ENCODE data around the gene TRAF2. TPM values are rescaled to one million over a fixed set of nuclear protein-coding genes. Genes with fewer than 3 reads are reported as not detected.

Gene TRAF2
- total and polyA plus RNA-seq, 2 of the 13 experiments (the other 11 are each of a cell fraction or from before 2014, with no cell fraction given) = 12.4 to 13.6 TPM

DNA sequence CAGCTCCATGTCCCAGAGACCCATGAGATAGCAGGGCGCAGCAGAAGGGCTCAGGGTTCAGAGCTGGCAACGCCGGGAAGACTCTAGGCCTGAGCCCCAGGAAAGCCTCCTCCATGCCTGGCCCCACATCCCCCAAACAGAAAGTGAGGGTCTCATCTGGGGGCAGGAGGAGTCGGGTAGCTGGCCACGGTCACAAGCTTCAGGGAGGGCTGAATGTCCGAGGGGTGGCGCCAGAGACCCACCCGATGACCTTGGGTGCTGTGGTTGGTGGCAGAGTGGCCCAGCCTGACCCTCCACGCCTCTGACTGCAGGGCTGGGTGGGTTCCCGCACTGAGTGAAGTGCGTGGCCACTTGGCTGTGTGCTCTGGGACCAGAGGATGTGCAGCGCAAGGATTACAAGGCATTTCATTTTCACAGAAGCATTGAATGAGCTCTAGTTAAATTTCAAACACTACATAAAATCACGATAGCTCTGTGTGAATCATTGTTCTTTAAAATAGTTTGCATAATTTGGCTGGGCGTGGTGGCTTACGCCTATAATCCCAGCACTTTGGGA, 61.7 kb downstream of the TRAF2 start (continued):
- TF ChIP-seq ZNF430 (CRISPR knock-in tag; IDR thresholded peaks at IDR 0.05) (no peak), RFX3 (CRISPR knock-in tag; IDR thresholded peaks at IDR 0.05) (no peak), ZNF570 (CRISPR knock-in tag; IDR thresholded peaks at IDR 0.05; ENCODE audit: borderline replicate concordance) (no peak), CBX5 (CRISPR knock-in tag; IDR thresholded peaks at IDR 0.05; ENCODE audit: borderline replicate concordance) (peak; percentile 35; the same call in 1 of the 2 replicates), ZNF382 (CRISPR knock-in tag; IDR thresholded peaks at IDR 0.05; ENCODE audit: borderline replicate concordance) (no peak), GPN1 (CRISPR knock-in tag; IDR thresholded peaks at IDR 0.05; ENCODE audit: borderline replicate concordance) (no peak), SMAD3 (CRISPR knock-in tag; IDR thresholded peaks at IDR 0.05) (no peak), TGIF2 (CRISPR knock-in tag; IDR thresholded peaks at IDR 0.05) (no peak), ZNF569 (CRISPR knock-in tag; IDR thresholded peaks at IDR 0.05; ENCODE audit: borderline replicate concordance) (no peak), ZFX (CRISPR knock-in tag; IDR thresholded peaks at IDR 0.05; ENCODE audit: low read depth) (peak; percentile 54), ZSCAN20 (CRISPR knock-in tag; IDR thresholded peaks at IDR 0.05; ENCODE audit: borderline replicate concordance) (no peak), ZFP36L2 (CRISPR knock-in tag; IDR thresholded peaks at IDR 0.05) (no peak), RFX1 (IDR thresholded peaks at IDR 0.05) (no peak), HNRNPK (IDR thresholded peaks at IDR 0.05; ENCODE audit: low read depth, low read length, poor library complexity, severe bottlenecking) (no peak), EED (CRISPR knock-in tag; IDR thresholded peaks at IDR 0.05) (no peak), HMG20A (CRISPR knock-in tag; IDR thresholded peaks at IDR 0.05; ENCODE audit: borderline replicate concordance) (no peak), POLR2G (IDR thresholded peaks at IDR 0.05; ENCODE audit: low read depth, low read length) (no peak), ZNF263 (CRISPR knock-in tag; IDR thresholded peaks at IDR 0.05) (peak; percentile 65), HNF4A (CRISPR knock-in tag; IDR thresholded peaks at IDR 0.05) (peak; percentile 18; the same call in 1 of the 2 replicates), ARID2 (CRISPR knock-in tag; IDR thresholded peaks at IDR 0.05; ENCODE audit: borderline replicate concordance) (no peak), ZNF83 (CRISPR knock-in tag; IDR thresholded peaks at IDR 0.05; ENCODE audit: borderline replicate concordance) (no peak)
- TF ChIP-seq, protein P1, sequence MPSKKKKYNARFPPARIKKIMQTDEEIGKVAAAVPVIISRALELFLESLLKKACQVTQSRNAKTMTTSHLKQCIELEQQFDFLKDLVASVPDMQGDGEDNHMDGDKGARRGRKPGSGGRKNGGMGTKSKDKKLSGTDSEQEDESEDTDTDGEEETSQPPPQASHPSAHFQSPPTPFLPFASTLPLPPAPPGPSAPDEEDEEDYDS (CRISPR knock-in tag; IDR thresholded peaks at IDR 0.05) = no peak
- TF ChIP-seq, protein P2, sequence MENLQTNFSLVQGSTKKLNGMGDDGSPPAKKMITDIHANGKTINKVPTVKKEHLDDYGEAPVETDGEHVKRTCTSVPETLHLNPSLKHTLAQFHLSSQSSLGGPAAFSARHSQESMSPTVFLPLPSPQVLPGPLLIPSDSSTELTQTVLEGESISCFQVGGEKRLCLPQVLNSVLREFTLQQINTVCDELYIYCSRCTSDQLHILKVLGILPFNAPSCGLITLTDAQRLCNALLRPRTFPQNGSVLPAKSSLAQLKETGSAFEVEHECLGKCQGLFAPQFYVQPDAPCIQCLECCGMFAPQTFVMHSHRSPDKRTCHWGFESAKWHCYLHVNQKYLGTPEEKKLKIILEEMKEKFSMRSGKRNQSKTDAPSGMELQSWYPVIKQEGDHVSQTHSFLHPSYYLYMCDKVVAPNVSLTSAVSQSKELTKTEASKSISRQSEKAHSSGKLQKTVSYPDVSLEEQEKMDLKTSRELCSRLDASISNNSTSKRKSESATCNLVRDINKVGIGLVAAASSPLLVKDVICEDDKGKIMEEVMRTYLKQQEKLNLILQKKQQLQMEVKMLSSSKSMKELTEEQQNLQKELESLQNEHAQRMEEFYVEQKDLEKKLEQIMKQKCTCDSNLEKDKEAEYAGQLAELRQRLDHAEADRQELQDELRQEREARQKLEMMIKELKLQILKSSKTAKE (CRISPR knock-in tag; IDR thresholded peaks at IDR 0.05; ENCODE audit: borderline replicate concordance) = no peak
- TF ChIP-seq, protein P3, sequence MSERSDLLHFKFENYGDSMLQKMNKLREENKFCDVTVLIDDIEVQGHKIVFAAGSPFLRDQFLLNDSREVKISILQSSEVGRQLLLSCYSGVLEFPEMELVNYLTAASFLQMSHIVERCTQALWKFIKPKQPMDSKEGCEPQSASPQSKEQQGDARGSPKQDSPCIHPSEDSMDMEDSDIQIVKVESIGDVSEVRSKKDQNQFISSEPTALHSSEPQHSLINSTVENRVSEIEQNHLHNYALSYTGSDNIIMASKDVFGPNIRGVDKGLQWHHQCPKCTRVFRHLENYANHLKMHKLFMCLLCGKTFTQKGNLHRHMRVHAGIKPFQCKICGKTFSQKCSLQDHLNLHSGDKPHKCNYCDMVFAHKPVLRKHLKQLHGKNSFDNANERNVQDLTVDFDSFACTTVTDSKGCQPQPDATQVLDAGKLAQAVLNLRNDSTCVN (CRISPR knock-in tag; IDR thresholded peaks at IDR 0.05; ENCODE audit: borderline replicate concordance) = no peak
- TF ChIP-seq, protein P4, sequence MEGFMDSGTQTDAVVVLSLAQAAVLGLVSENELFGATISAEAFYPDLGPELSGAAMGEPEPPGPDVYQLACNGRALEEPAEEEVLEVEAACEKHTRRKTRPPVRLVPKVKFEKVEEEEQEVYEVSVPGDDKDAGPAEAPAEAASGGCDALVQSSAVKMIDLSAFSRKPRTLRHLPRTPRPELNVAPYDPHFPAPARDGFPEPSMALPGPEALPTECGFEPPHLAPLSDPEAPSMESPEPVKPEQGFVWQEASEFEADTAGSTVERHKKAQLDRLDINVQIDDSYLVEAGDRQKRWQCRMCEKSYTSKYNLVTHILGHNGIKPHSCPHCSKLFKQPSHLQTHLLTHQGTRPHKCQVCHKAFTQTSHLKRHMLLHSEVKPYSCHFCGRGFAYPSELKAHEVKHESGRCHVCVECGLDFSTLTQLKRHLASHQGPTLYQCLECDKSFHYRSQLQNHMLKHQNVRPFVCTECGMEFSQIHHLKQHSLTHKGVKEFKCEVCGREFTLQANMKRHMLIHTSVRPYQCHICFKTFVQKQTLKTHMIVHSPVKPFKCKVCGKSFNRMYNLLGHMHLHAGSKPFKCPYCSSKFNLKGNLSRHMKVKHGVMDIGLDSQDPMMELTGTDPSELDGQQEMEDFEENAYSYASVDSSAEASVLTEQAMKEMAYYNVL (CRISPR knock-in tag; IDR thresholded peaks at IDR 0.05; ENCODE audit: borderline replicate concordance) = no peak
- TF ChIP-seq, protein P5, sequence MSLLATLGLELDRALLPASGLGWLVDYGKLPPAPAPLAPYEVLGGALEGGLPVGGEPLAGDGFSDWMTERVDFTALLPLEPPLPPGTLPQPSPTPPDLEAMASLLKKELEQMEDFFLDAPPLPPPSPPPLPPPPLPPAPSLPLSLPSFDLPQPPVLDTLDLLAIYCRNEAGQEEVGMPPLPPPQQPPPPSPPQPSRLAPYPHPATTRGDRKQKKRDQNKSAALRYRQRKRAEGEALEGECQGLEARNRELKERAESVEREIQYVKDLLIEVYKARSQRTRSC (CRISPR knock-in tag; IDR thresholded peaks at IDR 0.05; ENCODE audit: low read depth) = no peak
